ENCODE data around the gene FRZB.

Gene FRZB

GRCh38 chr2:182833084-182833854, 33.2 kb downstream of the FRZB start:
- DNase-seq: no peak

- DNase-seq: no peak
Observed at GRCh38 chr2:182831921-182832320, 34.5 kb downstream of the FRZB start.

- DNase-seq: no peak
Observed at GRCh38 chr2:182831101-182831500, 35.3 kb downstream of the FRZB start.

GRCh38 chr2:182827182-182827879, 39.1 kb downstream of the FRZB start:
- no peak for DNase-seq

- DNase-seq: no peak
Observed at GRCh38 chr2:182826496-182826895, 39.9 kb downstream of the FRZB start.

- DNase-seq: no peak
Observed at GRCh38 chr2:182826064-182826463, 40.4 kb downstream of the FRZB start.

GRCh38 chr2:182824767-182825158, 41.7 kb downstream of the FRZB start:
- no peak for DNase-seq

- no peak for DNase-seq
Observed at GRCh38 chr2:182824056-182824766, 42.2 kb downstream of the FRZB start.

- DNase-seq: no peak
Observed at GRCh38 chr2:182822733-182823132, 43.7 kb downstream of the FRZB start.

GRCh38 chr2:182821182-182821581, 45.3 kb downstream of the FRZB start:
- no peak for DNase-seq

GRCh38 chr2:182819412-182819811, 47.0 kb downstream of the FRZB start:
- no peak for DNase-seq

- no peak for DNase-seq
Observed at GRCh38 chr2:182818925-182819324, 47.5 kb downstream of the FRZB start.

- DNase-seq: no peak
Observed at GRCh38 chr2:182818501-182818900, 47.9 kb downstream of the FRZB start.

GRCh38 chr2:182817558-182817957, 48.9 kb downstream of the FRZB start:
- DNase-seq: no peak

GRCh38 chr2:182816866-182817265, 49.6 kb downstream of the FRZB start:
- no peak for DNase-seq

- no peak for DNase-seq
Observed at GRCh38 chr2:182814804-182815203, 51.6 kb downstream of the FRZB start.

GRCh38 chr2:182814380-182814779, 52.1 kb downstream of the FRZB start:
- no peak for DNase-seq

GRCh38 chr2:182810087-182810486, 56.4 kb downstream of the FRZB start:
- no peak for DNase-seq

GRCh38 chr2:182807319-182807718, 59.1 kb downstream of the FRZB start:
- DNase-seq: no peak

- DNase-seq: no peak
Observed at GRCh38 chr2:182804128-182804527, 62.3 kb downstream of the FRZB start.

- DNase-seq: no peak
Observed at GRCh38 chr2:182798736-182799135, 67.7 kb downstream of the FRZB start.

- no peak for DNase-seq
Observed at GRCh38 chr2:182792441-182792840, 74.0 kb downstream of the FRZB start.

GRCh38 chr2:182784777-182785176, 81.7 kb downstream of the FRZB start:
- no peak for DNase-seq
